SU-DHL-6 (cell line): Measurements from ENCODE around the gene RALY.

Source experiments
- EZH2phosphoT487 ChIP-seq: fragments of 200-600 bp; sonication (generic), shearing (Covaris generic); conservative IDR thresholded peaks from 2 replicates; pipeline ENCODE4 v1.6.1; 2018; ENCODE audit warnings: mild to moderate bottlenecking, antibody characterized with exemption, low read length, moderate library complexity, mixed read lengths
- TF ChIP-seq, protein P1 (sequence below): fragments of 200-600 bp; sonication (generic); IDR thresholded peaks from one replicate; pipeline ENCODE4 v1.5.1; 2017; ENCODE audit warnings: antibody characterized with exemption, mild to moderate bottlenecking, low read length, moderate library complexity; ENCODE audit not compliant: insufficient read depth, poor library complexity, severe bottlenecking

DNA sequence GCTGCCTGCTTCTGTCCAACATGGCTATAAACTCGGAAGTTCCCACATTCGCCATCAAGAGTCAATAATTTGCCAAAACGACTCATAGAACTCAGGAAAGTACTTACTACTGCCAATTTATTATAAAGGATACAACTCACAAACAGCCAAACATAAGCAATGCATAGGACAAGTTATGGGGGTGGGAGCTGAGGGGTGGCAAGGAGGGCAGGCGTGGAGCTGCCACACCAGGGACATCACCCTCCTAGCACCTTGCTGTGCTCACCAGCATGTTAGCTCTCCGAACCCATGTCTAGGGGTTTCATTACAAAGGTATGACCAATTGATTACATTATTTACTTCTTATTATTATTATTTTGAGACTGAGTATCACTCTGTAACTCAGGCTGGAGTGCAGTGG, 106.0 kb downstream of the RALY start:
- TF ChIP-seq, protein P1, sequence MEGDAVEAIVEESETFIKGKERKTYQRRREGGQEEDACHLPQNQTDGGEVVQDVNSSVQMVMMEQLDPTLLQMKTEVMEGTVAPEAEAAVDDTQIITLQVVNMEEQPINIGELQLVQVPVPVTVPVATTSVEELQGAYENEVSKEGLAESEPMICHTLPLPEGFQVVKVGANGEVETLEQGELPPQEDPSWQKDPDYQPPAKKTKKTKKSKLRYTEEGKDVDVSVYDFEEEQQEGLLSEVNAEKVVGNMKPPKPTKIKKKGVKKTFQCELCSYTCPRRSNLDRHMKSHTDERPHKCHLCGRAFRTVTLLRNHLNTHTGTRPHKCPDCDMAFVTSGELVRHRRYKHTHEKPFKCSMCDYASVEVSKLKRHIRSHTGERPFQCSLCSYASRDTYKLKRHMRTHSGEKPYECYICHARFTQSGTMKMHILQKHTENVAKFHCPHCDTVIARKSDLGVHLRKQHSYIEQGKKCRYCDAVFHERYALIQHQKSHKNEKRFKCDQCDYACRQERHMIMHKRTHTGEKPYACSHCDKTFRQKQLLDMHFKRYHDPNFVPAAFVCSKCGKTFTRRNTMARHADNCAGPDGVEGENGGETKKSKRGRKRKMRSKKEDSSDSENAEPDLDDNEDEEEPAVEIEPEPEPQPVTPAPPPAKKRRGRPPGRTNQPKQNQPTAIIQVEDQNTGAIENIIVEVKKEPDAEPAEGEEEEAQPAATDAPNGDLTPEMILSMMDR = no peak
- TF ChIP-seq EZH2phosphoT487 = no peak
